H1 (cell line): ENCODE measurements around the gene ADAM12. TPM values are rescaled to one million over a fixed set of nuclear protein-coding genes. Genes with fewer than 3 reads are reported as not detected.

Experiments
- CTCF ChIA-PET: fragments of 300-600 bp; sonication (Branson Sonifier 250); formaldehyde crosslinking; loops from one replicate; lab custom pipeline; 2021; ENCODE audit not compliant: partially characterized antibody; lab: Charles Lee
- POLR2A ChIA-PET: fragments of 300-600 bp; sonication (Branson Sonifier 250); formaldehyde crosslinking; loops from one replicate; lab custom pipeline; 2021; ENCODE audit warnings: inconsistent platforms; ENCODE audit not compliant: partially characterized antibody; lab: Charles Lee
- DNase-seq, 2 experiments: peaks; one replicate each; pipeline versions ENCODE4 v3.0.0 to v3.0.0-alpha.2; 2010 to 2022; ENCODE audit warnings: low spot score in 2 of 2, low read depth in 1 of 2, mixed read lengths in 1 of 2
- FAIRE-seq: peaks from 2 replicates; lab custom pipeline; 2011; peaks lifted over from hg19 to GRCh38; lab: Jason Lieb, UNC
- H2AFZ ChIP-seq: 2 replicates; pipeline ENCODE4 v1.8.1; 2012; ENCODE audit warnings: low read length, inconsistent platforms
- H2AK5ac ChIP-seq: 2 replicates; pipeline ENCODE4 v1.6.1; 2013; ENCODE audit warnings: low read depth, low read length
- H2BK120ac ChIP-seq: replicated peaks from 2 replicates; pipeline ENCODE3; 2013; ENCODE audit warnings: low read depth, low read length, inconsistent platforms
- H2BK12ac ChIP-seq: 2 replicates; pipeline ENCODE4 v1.6.1; 2013; ENCODE audit warnings: low read depth, low read length
- H2BK15ac ChIP-seq: 2 replicates; pipeline ENCODE4 v1.6.1; 2013; ENCODE audit warnings: low read length
- H2BK20ac ChIP-seq: 2 replicates; pipeline ENCODE4 v1.6.1; 2013; ENCODE audit warnings: low read length
- H2BK5ac ChIP-seq: 2 replicates; pipeline ENCODE4 v1.6.1; 2013; ENCODE audit warnings: low read depth, low read length
- H3K14ac ChIP-seq: 2 replicates; pipeline ENCODE4 v1.6.1; 2013; ENCODE audit warnings: inconsistent platforms; ENCODE audit not compliant: insufficient read length
- H3K18ac ChIP-seq: 2 replicates; pipeline ENCODE4 v1.6.1; 2013; ENCODE audit warnings: low read length; ENCODE audit errors: extremely low read depth
- H3K23ac ChIP-seq: 2 replicates; pipeline ENCODE4 v1.6.1; 2013; ENCODE audit warnings: inconsistent platforms; ENCODE audit not compliant: insufficient read length
- H3K23me2 ChIP-seq: 2 replicates; pipeline ENCODE4 v1.6.1; 2013; ENCODE audit warnings: low read depth, low read length
- H3K27ac ChIP-seq: 2 replicates; pipeline ENCODE4 v1.6.1; 2011; ENCODE audit warnings: low read depth, low read length, inconsistent platforms
- H3K27me3 ChIP-seq, 4 experiments: replicated peaks in 1 of 4; 1 replicate in 1 of 4; 2 replicates in 3 of 4; pipeline versions ENCODE4 v1.6.1 to v1.8.1; 2011 to 2013; ENCODE audit warnings: low read length in 3 of 4, mild to moderate bottlenecking in 3 of 4, inconsistent platforms in 2 of 4, mixed read lengths in 2 of 4, moderate library complexity in 1 of 4; ENCODE audit not compliant: control insufficient read depth in 3 of 4, insufficient read depth in 3 of 4; ENCODE audit errors: extremely low read depth in 1 of 4
- H3K36me3 ChIP-seq, 4 experiments: 2 replicates each; pipeline versions ENCODE4 v1.6.1 to v1.8.1; 2011 to 2013; ENCODE audit warnings: mild to moderate bottlenecking in 4 of 4, low read length in 3 of 4, moderate library complexity in 2 of 4, control low read depth in 1 of 4, inconsistent platforms in 1 of 4; ENCODE audit not compliant: insufficient read depth in 4 of 4, control insufficient read depth in 2 of 4
- H3K4ac ChIP-seq: replicated peaks from 2 replicates; pipeline ENCODE3; 2013; ENCODE audit warnings: low read length, low read depth, mixed read lengths, inconsistent platforms; ENCODE audit not compliant: insufficient read length
- H3K4me1 ChIP-seq, 4 experiments: replicated peaks in 1 of 4; 1 replicate in 1 of 4; 2 replicates in 3 of 4; pipeline versions ENCODE4 v1.6.1 to v1.8.1; 2011 to 2013; ENCODE audit warnings: low read length in 3 of 4, inconsistent platforms in 2 of 4, mixed read lengths in 1 of 4; ENCODE audit not compliant: insufficient read depth in 4 of 4, control insufficient read depth in 3 of 4
- H3K4me2 ChIP-seq, 2 experiments: 2 replicates each; pipeline versions ENCODE4 v1.6.1 to v1.8.1; 2011 to 2013; ENCODE audit warnings: low read depth in 2 of 2, low read length in 2 of 2, control low read depth in 1 of 2, inconsistent platforms in 1 of 2, mild to moderate bottlenecking in 1 of 2; ENCODE audit not compliant: insufficient read depth in 1 of 2
- H3K4me3 ChIP-seq, 4 experiments: fragments of 200-600, 300-600 bp in 1 of 4; sonication (generic), shearing (Covaris generic), sonication (Bioruptor Twin) in 1 of 4; 2 replicates each; pipeline versions ENCODE4 v1.5.1 to v1.8.1; 2011 to 2016; ENCODE audit warnings: low read length in 4 of 4, low read depth in 3 of 4, control low read depth in 2 of 4, inconsistent platforms in 2 of 4, mild to moderate bottlenecking in 2 of 4, mixed read lengths in 1 of 4, moderate library complexity in 1 of 4; ENCODE audit not compliant: insufficient read depth in 2 of 4; ENCODE audit errors: extremely low read depth in 1 of 4
- H3K56ac ChIP-seq: replicated peaks from 2 replicates; pipeline ENCODE3; 2013; ENCODE audit warnings: low read depth, mild to moderate bottlenecking, mixed read lengths, low read length, inconsistent platforms; ENCODE audit not compliant: insufficient read length
- H3K79me1 ChIP-seq: 2 replicates; pipeline ENCODE4 v1.6.1; 2013; ENCODE audit warnings: low read depth, low read length, control low read depth
- H3K79me2 ChIP-seq, 2 experiments: 2 replicates each; pipeline versions ENCODE4 v1.6.1 to v1.8.1; 2012 to 2013; ENCODE audit warnings: low read length in 2 of 2, mild to moderate bottlenecking in 2 of 2, inconsistent platforms in 1 of 2; ENCODE audit not compliant: insufficient read depth in 2 of 2, control insufficient read depth in 1 of 2
- H3K9ac ChIP-seq, 4 experiments: replicated peaks in 1 of 4; 1 replicate in 1 of 4; 2 replicates in 3 of 4; pipeline versions ENCODE4 v1.6.1 to v1.8.1; 2011 to 2013; ENCODE audit warnings: low read depth in 3 of 4, low read length in 3 of 4, control low read depth in 2 of 4, mild to moderate bottlenecking in 2 of 4, moderate library complexity in 2 of 4, inconsistent platforms in 1 of 4; ENCODE audit errors: extremely low read depth in 1 of 4
- H3K9me3 ChIP-seq, 2 experiments: 2 replicates each; pipeline versions ENCODE4 v1.6.1 to v1.8.1; 2012 to 2013; ENCODE audit warnings: mild to moderate bottlenecking in 2 of 2, moderate library complexity in 2 of 2, control low read depth in 1 of 2, inconsistent platforms in 1 of 2, low read depth in 1 of 2, low read length in 1 of 2, mixed read lengths in 1 of 2; ENCODE audit not compliant: insufficient read depth in 2 of 2
- H4K20me1 ChIP-seq, 2 experiments: replicated peaks in 1 of 2; 2 replicates each; pipeline versions ENCODE3 to v1.8.1; 2011 to 2013; ENCODE audit warnings: inconsistent platforms in 2 of 2, low read length in 2 of 2, mild to moderate bottlenecking in 1 of 2; ENCODE audit not compliant: insufficient read depth in 2 of 2, control insufficient read depth in 1 of 2
- H4K5ac ChIP-seq: 2 replicates; pipeline ENCODE4 v1.6.1; 2013; ENCODE audit warnings: low read length, low read depth, mixed read lengths, inconsistent platforms; ENCODE audit not compliant: insufficient read length
- H4K8ac ChIP-seq: 2 replicates; pipeline ENCODE4 v1.8.0; 2013; ENCODE audit warnings: mild to moderate bottlenecking, moderate library complexity, low read length, inconsistent platforms; ENCODE audit not compliant: insufficient read depth; ENCODE audit errors: extremely low read depth
- H4K91ac ChIP-seq: replicated peaks from 2 replicates; pipeline ENCODE3; 2013; ENCODE audit warnings: low read length, mixed read lengths, inconsistent platforms; ENCODE audit not compliant: insufficient read length
- EGR1 ChIP-seq: IDR thresholded peaks from 2 replicates; pipeline ENCODE4 v1.6.1; 2011; ENCODE audit warnings: low read depth, low read length, borderline replicate concordance
- NANOG ChIP-seq: IDR thresholded peaks from 2 replicates; pipeline ENCODE4 v1.6.1; 2011; ENCODE audit warnings: low read length, low read depth, mild to moderate bottlenecking, inconsistent platforms; ENCODE audit not compliant: insufficient read depth, poor library complexity, severe bottlenecking
- WGBS, 2 experiments: shearing (Covaris generic) in 1 of 2; methylation state at CpG; one replicate each; pipeline versions ENCODE4 v1.1.6 to v1.1.7; 2013 to 2015; ENCODE audit warnings: low lambda C conversion rate in 2 of 2, mixed read lengths in 2 of 2, inconsistent platforms in 1 of 2, low coverage in 1 of 2, missing lambda C conversion rate in 1 of 2; ENCODE audit not compliant: insufficient replicate concordance in 2 of 2, insufficient coverage in 1 of 2, insufficient read length in 1 of 2; ENCODE audit errors: extremely low coverage in 1 of 2, missing lambda C conversion rate in 1 of 2; 5-methylcytosine and 5-hydroxymethylcytosine counted together
- polyA plus RNA-seq, 7 experiments: library from polyadenylated mRNA; depleted of rRNA in 3 of 7; stranded (reverse) in 5 of 7; unstranded in 2 of 7; fragments of >200 nt in 5 of 7; fragments of 200-250 nt in 2 of 7; gene quantifications; 1 replicate in 5 of 7; 2 replicates in 1 of 7; 4 replicates in 1 of 7; pipeline versions ENCODE4 v1.2.1 to v1.2.3, GENCODE V29; 2011 to 2013; ENCODE audit warnings: missing spikeins in 2 of 7, mixed read lengths in 2 of 7
- total RNA-seq: library from RNA; stranded (reverse); fragmentation: NEBNext Ultra II Directional; extraction: Animal tissue kit (Norgen Biotek cat#: 25700); gene quantifications from 2 replicates; pipeline ENCODE4 v1.2.1, GENCODE V29; 2021

Gene ADAM12
- total and polyA plus RNA-seq, 2 of the 8 experiments (the other 6 are each of a cell fraction or from before 2014, with no cell fraction given), result 0.07 to 0.17 TPM

DNA sequence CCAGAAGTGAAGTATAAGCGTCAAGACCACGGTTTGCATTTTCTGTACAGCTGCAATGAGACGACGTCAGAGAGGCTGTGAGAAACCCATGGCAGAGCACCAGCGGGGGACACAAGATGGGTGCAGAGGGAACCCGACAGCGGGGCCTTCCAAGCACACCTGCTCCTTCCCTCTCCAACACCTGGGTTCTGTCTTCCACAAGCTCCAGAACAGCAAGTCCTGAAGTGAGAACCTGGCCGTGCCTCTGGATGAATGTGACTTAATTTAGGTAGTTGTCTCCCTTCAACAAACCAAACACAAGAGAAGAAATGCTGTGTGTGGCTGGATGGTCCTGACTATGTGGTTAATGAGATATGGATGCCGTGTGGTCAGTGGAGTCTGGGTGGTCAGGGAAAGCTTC lies 76.1 kb downstream of the ADAM12 start:
- H4K91ac ChIP-seq, result no peak overlapping the region
- no peak for FAIRE-seq
- H3K9me3 ChIP-seq, result no peaks in the 10 kb centered on the region
- no peak overlapping the region for H3K27ac ChIP-seq
- 88% methylated on average over 9 of the region's 9 CpGs; no CpG with 5 or more reads in 1 of the 2 experiments for WGBS, 2 experiments
- H3K79me2 ChIP-seq, result no peaks in the 10 kb centered on the region
- no peak overlapping the region for H3K18ac ChIP-seq
- H3K79me1 ChIP-seq, result no peaks in the 10 kb centered on the region
- H4K5ac ChIP-seq, result no peak overlapping the region
- H4K8ac ChIP-seq, result no peak overlapping the region
- no peak overlapping the region for H3K14ac ChIP-seq
- H4K20me1 ChIP-seq, result no peaks in the 10 kb centered on the region
- H3K4me1 ChIP-seq, result no peaks in the 10 kb centered on the region
- H3K23ac ChIP-seq, result no peak overlapping the region
- TF ChIP-seq EGR1 (no peak), NANOG (no peak)
- TF ChIP-seq, all 59 proteins: peak for 0
- H2BK12ac ChIP-seq, result no peak overlapping the region
- H2BK15ac ChIP-seq, result no peak overlapping the region
- H2BK5ac ChIP-seq, result no peak overlapping the region
- no peak overlapping the region for H3K4ac ChIP-seq
- H3K9ac ChIP-seq, result no peak overlapping the region
- DNase-seq, result no peak
- no peaks in the 10 kb centered on the region for H3K23me2 ChIP-seq
- H3K56ac ChIP-seq, result no peak overlapping the region
- ChIA-PET CTCF (interaction anchor here (0.7 to 1.8 kb wide), 3 partner anchors 85 to 402 kb away, joined by 3 to 5 read pairs (median 3); no protein-coding TSS in a partner anchor), POLR2A (no interaction called here)
- no peak overlapping the region for H2AK5ac ChIP-seq
- no peak overlapping the region for H2BK120ac ChIP-seq
- H3K4me3 ChIP-seq, result no peak overlapping the region
- no peak overlapping the region for H2BK20ac ChIP-seq
- H3K36me3 ChIP-seq, result no peaks in the 10 kb centered on the region
- H3K27me3 ChIP-seq, result no peaks in the 10 kb centered on the region
- H2AFZ ChIP-seq, result no peak overlapping the region
- no peak overlapping the region for H3K4me2 ChIP-seq
